DOHH2 (cell line): ENCODE results near the gene DERL2.

Experiments
- H3F3A ChIP-seq: fragments of 200-600 bp; sonication (generic), shearing (Covaris generic); 2 replicates; pipeline ENCODE4 v1.6.0; 2016; ENCODE audit warnings: antibody characterized with exemption, mild to moderate bottlenecking; ENCODE audit not compliant: control insufficient read depth, insufficient read depth
- H3K27ac ChIP-seq: fragments of 200-600 bp; sonication (generic); 2 replicates; pipeline ENCODE4 v1.5.1; 2014; ENCODE audit warnings: low read depth, mild to moderate bottlenecking, low read length, moderate library complexity
- H3K27me3 ChIP-seq: fragments of 200-600 bp; sonication (generic); 2 replicates; pipeline ENCODE4 v1.6.1; 2014; ENCODE audit warnings: mild to moderate bottlenecking, low read length, mixed read lengths; ENCODE audit not compliant: control insufficient read depth
- H3K36me3 ChIP-seq: fragments of 200-600 bp; sonication (generic); 2 replicates; pipeline ENCODE4 v1.6.1; 2014; ENCODE audit warnings: mild to moderate bottlenecking, low read length, moderate library complexity, mixed read lengths; ENCODE audit not compliant: control insufficient read depth
- H3K4me1 ChIP-seq: fragments of 200-600 bp; sonication (generic); 2 replicates; pipeline ENCODE4 v1.6.1; 2014; ENCODE audit warnings: mild to moderate bottlenecking, low read length, mixed read lengths; ENCODE audit not compliant: control insufficient read depth
- H3K4me2 ChIP-seq: fragments of 200-600 bp; sonication (generic); 2 replicates; pipeline ENCODE4 v1.6.0; 2014; ENCODE audit warnings: mild to moderate bottlenecking, low read length, moderate library complexity
- H3K4me3 ChIP-seq: fragments of 200-600 bp; sonication (generic); 2 replicates; pipeline ENCODE4 v1.5.1; 2014; ENCODE audit warnings: mild to moderate bottlenecking, low read length, mixed read lengths
- H3K79me2 ChIP-seq: fragments of 200-600 bp; sonication (generic); 2 replicates; pipeline ENCODE4 v1.6.1; 2014; ENCODE audit warnings: mild to moderate bottlenecking, low read length, mixed read lengths; ENCODE audit not compliant: control insufficient read depth
- H3K9me2 ChIP-seq: fragments of 200-600 bp; sonication (generic); replicated peaks from 2 replicates; pipeline ENCODE4 v1.6.1; 2014; ENCODE audit warnings: mild to moderate bottlenecking, low read length, mixed read lengths; ENCODE audit not compliant: control insufficient read depth
- H3K9me3 ChIP-seq: fragments of 200-600 bp; sonication (generic); 2 replicates; pipeline ENCODE4 v1.6.1; 2014; ENCODE audit warnings: antibody characterized with exemption, low read length, mixed read lengths; ENCODE audit not compliant: control insufficient read depth, insufficient read depth
- H4K20me1 ChIP-seq: fragments of 200-600 bp; sonication (generic); 2 replicates; pipeline ENCODE4 v1.6.0; 2014; ENCODE audit warnings: low read depth, mild to moderate bottlenecking, antibody characterized with exemption, low read length, moderate library complexity; ENCODE audit not compliant: control insufficient read depth, insufficient read depth
- CTCF ChIP-seq: fragments of 200-600 bp; sonication (generic); IDR thresholded peaks from one replicate; pipeline ENCODE4 v1.5.1; 2014; ENCODE audit warnings: antibody characterized with exemption, mild to moderate bottlenecking, low read depth, low read length; ENCODE audit not compliant: poor library complexity, severe bottlenecking
- EZH2phosphoT487 ChIP-seq: fragments of 200-600 bp; sonication (generic); IDR thresholded peaks from 2 replicates; pipeline ENCODE4 v1.6.1; 2017; ENCODE audit warnings: borderline replicate concordance, mild to moderate bottlenecking, antibody characterized with exemption, low read length, moderate library complexity, mixed read lengths

Gene DERL2

GRCh38 chr17:5443728-5444127 lies 42.2 kb downstream of the DERL2 start:
- no peaks in the 10 kb centered on the region for H3K9me2 ChIP-seq
- no peak overlapping the region for H3K27ac ChIP-seq
- H3K36me3 ChIP-seq = peaks cover 84% of the 10 kb centered on the region
- H3K4me1 ChIP-seq = peaks cover 9% of the 10 kb centered on the region
- H4K20me1 ChIP-seq = 0 out of 2 replicates have a peak, but pooled peaks cover 2% of the 10 kb centered on the region
- no peak overlapping the region for H3K4me3 ChIP-seq
- no peaks in the 10 kb centered on the region for H3K27me3 ChIP-seq
- H3K4me2 ChIP-seq = no peak overlapping the region
- H3K79me2 ChIP-seq = peaks cover 50% of the 10 kb centered on the region
- H3F3A ChIP-seq = peaks cover 31% of the 10 kb centered on the region
- no peak for TF ChIP-seq CTCF
- TF ChIP-seq EZH2phosphoT487 = no peak
- H3K9me3 ChIP-seq = no peaks in the 10 kb centered on the region

- TF ChIP-seq CTCF (no peak), EZH2phosphoT487 (no peak)
- Histone ChIP-seq H3F3A (peaks cover 40% of the 10 kb centered on the region), H3K36me3 (peaks cover 86% of the 10 kb centered on the region), H3K27me3 (no peaks in the 10 kb centered on the region), H3K4me3 (peak overlapping the region; percentile 61), H3K9me2 (no peaks in the 10 kb centered on the region), H3K9me3 (no peaks in the 10 kb centered on the region), H4K20me1 (peaks cover 13% of the 10 kb centered on the region; the same call in 1 of the 2 replicates), H3K4me2 (peak overlapping the region; percentile 70), H3K27ac (peak overlapping the region; percentile 66), H3K4me1 (peaks cover 31% of the 10 kb centered on the region), H3K79me2 (peaks cover 84% of the 10 kb centered on the region)
These were observed 46.6 kb downstream of the DERL2 start for GRCh38 chr17:5439446-5439764.

GRCh38 chr17:5438716-5439445 lies 47.1 kb downstream of the DERL2 start, which contains the start of gene C1QBP:
Gene C1QBP (minus strand): TSS chr17:5439155. CDS start chr17:5439073, 82 bp downstream.
- Histone ChIP-seq H3K4me3 (peak within 1 kb of the TSS; percentile 99), H3K4me2 (peak within 1 kb of the TSS; percentile 93), H3K36me3 (peaks cover 85% of the 10 kb centered on the region), H3F3A (peaks cover 44% of the 10 kb centered on the region), H3K79me2 (peaks cover 82% of the 10 kb centered on the region), H4K20me1 (peaks cover 13% of the 10 kb centered on the region; the same call in 1 of the 2 replicates), H3K27me3 (no peaks in the 10 kb centered on the region), H3K4me1 (peaks cover 33% of the 10 kb centered on the region), H3K9me2 (no peaks in the 10 kb centered on the region), H3K9me3 (no peaks in the 10 kb centered on the region), H3K27ac (peak within 1 kb of the TSS; percentile 66)
- TF ChIP-seq EZH2phosphoT487 (no peak), CTCF (peak; percentile 96)
